ENCODE results near the gene BTBD17. TPM values are rescaled to one million over a fixed set of nuclear protein-coding genes. Genes with fewer than 3 reads are reported as not detected.
"Not testable (repeated sequence)": the region's sequence is repeated elsewhere in the genome, so short reads cannot be mapped to it uniquely, and the experiment has no call there.

BTBD17 gene
- total and polyA plus RNA-seq, 10 of the 15 experiments (the other 5 are each of a cell fraction or from before 2014, with no cell fraction given): not detected

DNA sequence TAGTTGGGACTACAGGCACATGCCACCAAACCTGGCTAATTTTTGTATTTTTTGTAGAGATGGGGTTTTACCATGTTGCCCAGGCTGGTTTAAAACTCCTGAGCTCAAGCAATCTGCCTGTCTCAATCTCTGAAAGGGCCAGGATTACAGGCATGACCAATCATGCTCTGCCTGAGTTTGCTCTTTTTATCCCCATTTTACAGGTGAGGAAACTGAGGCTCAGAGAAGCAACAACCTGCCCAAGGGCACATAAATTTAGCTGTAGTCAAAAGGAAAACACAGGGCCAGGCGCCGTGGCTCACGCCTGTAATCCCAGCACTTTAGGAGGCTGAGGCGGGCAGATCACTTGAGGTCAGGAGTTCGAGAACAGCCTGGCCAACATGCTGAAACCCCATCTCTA lies 43.6 kb upstream of the BTBD17 start:
- H3K9ac ChIP-seq (ENCODE audit: control insufficient read depth, insufficient read depth, low read length); H3K4me3 ChIP-seq; H3K36me3 ChIP-seq (ENCODE audit: control insufficient read depth in 2 of 2, insufficient read depth in 2 of 2, low read length in 1 of 2); H3K4me2 ChIP-seq (ENCODE audit: control insufficient read depth, insufficient read depth); POLR2A ChIA-PET; BruUV-seq (replicated peaks); DNase-seq (ENCODE audit: low read depth, low spot score); in situ Hi-C loops (cut with MboI); intact Hi-C loops (cut with micrococcal nuclease; ENCODE audit: unreplicated experiment); FAIRE-seq; H2AFZ ChIP-seq (ENCODE audit: control insufficient read depth, low read depth, low read length); RAD21 ChIA-PET (ENCODE audit: unreplicated experiment); H3K27ac ChIP-seq (ENCODE audit: control insufficient read depth, insufficient read depth); H3K9me3 ChIP-seq (replicated peaks; ENCODE audit: control insufficient read depth, insufficient read depth, low read length); H4K20me1 ChIP-seq (ENCODE audit: control insufficient read depth, insufficient read depth); H3K4me1 ChIP-seq (ENCODE audit: control insufficient read depth, insufficient read depth, low read length); H3K79me2 ChIP-seq (ENCODE audit: control insufficient read depth, insufficient read depth, low read length); H3K27me3 ChIP-seq (replicated peaks in 1 of 2; ENCODE audit: control insufficient read depth in 2 of 2, insufficient read depth in 2 of 2, low read length in 1 of 2); ATAC-seq: not testable (repeated sequence)
- ChIA-PET SMC1A (ENCODE audit: uncharacterized antibody, unreplicated experiment) (interaction anchor here (0.8 to 1.4 kb wide), 2 partner anchors 11 to 39 kb away, joined by 3 read pairs; no protein-coding TSS in a partner anchor), CTCF (interaction anchor here (1.0 to 1.5 kb wide), 2 partner anchors 26 to 36 kb away, joined by 3 read pairs; no protein-coding TSS in a partner anchor)
- 33% methylated on average over 5 of the region's 5 CpGs for WGBS (ENCODE audit: insufficient coverage, insufficient replicate concordance, low lambda C conversion rate, missing lambda C conversion rate)

DNA sequence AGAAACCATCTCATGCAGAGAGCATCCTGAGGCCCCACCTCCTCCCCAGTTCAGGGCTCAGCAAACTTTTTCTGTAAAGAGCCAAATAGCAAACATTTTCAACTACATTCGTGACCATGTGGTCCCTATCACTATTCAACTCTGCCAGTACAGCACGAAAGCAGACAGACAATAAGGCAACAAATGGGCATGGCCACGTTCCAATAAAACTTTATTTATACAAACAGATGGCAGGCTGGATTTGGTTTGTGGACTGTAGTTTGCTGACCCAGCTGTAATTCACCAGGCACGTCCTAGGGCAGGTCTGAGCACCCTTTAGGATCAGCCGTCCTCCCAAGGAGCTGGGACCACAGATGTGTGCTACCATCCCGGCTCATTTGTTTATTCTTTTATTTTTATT lies 43.1 kb upstream of the BTBD17 start:
- H3K27me3 ChIP-seq (replicated peaks in 1 of 2; ENCODE audit: control insufficient read depth in 2 of 2, insufficient read depth in 2 of 2, low read length in 1 of 2): no peaks in the 10 kb centered on the region; a peak in 1 of 4 replicates
- no peak overlapping the region for H2AFZ ChIP-seq (ENCODE audit: control insufficient read depth, low read depth, low read length)
- no peak overlapping the region for H3K4me3 ChIP-seq
- in situ Hi-C loops (cut with MboI) (no loop called here), intact Hi-C loops (cut with micrococcal nuclease; ENCODE audit: unreplicated experiment) (no loop called here)
- ChIA-PET RAD21 (ENCODE audit: unreplicated experiment) (no interaction called here), SMC1A (ENCODE audit: uncharacterized antibody, unreplicated experiment) (interaction anchor here (1.4 kb wide), 1 partner anchor 12 kb away, joined by 3 read pairs; no protein-coding TSS in a partner anchor), CTCF (interaction anchor here (1.0 kb wide), 2 partner anchors 26 to 36 kb away, joined by 3 to 6 read pairs; no protein-coding TSS in a partner anchor), POLR2A (no interaction called here)
- H3K27ac ChIP-seq (ENCODE audit: control insufficient read depth, insufficient read depth): no peak overlapping the region
- no peak overlapping the region for H3K4me2 ChIP-seq (ENCODE audit: control insufficient read depth, insufficient read depth)
- no peaks in the 10 kb centered on the region for H3K36me3 ChIP-seq (ENCODE audit: control insufficient read depth in 2 of 2, insufficient read depth in 2 of 2, low read length in 1 of 2)
- WGBS (ENCODE audit: insufficient coverage, insufficient replicate concordance, low lambda C conversion rate, missing lambda C conversion rate): 4% methylated on average over 6 of the region's 6 CpGs
- DNase-seq (ENCODE audit: low read depth, low spot score): no peak
- no peaks in the 10 kb centered on the region for H4K20me1 ChIP-seq (ENCODE audit: control insufficient read depth, insufficient read depth)
- no TSS peak for BruUV-seq (replicated peaks)
- H3K9me3 ChIP-seq (replicated peaks; ENCODE audit: control insufficient read depth, insufficient read depth, low read length): no peaks in the 10 kb centered on the region
- no peaks in the 10 kb centered on the region for H3K4me1 ChIP-seq (ENCODE audit: control insufficient read depth, insufficient read depth, low read length)
- no peaks in the 10 kb centered on the region for H3K79me2 ChIP-seq (ENCODE audit: control insufficient read depth, insufficient read depth, low read length)
- TF ChIP-seq, protein P1, sequence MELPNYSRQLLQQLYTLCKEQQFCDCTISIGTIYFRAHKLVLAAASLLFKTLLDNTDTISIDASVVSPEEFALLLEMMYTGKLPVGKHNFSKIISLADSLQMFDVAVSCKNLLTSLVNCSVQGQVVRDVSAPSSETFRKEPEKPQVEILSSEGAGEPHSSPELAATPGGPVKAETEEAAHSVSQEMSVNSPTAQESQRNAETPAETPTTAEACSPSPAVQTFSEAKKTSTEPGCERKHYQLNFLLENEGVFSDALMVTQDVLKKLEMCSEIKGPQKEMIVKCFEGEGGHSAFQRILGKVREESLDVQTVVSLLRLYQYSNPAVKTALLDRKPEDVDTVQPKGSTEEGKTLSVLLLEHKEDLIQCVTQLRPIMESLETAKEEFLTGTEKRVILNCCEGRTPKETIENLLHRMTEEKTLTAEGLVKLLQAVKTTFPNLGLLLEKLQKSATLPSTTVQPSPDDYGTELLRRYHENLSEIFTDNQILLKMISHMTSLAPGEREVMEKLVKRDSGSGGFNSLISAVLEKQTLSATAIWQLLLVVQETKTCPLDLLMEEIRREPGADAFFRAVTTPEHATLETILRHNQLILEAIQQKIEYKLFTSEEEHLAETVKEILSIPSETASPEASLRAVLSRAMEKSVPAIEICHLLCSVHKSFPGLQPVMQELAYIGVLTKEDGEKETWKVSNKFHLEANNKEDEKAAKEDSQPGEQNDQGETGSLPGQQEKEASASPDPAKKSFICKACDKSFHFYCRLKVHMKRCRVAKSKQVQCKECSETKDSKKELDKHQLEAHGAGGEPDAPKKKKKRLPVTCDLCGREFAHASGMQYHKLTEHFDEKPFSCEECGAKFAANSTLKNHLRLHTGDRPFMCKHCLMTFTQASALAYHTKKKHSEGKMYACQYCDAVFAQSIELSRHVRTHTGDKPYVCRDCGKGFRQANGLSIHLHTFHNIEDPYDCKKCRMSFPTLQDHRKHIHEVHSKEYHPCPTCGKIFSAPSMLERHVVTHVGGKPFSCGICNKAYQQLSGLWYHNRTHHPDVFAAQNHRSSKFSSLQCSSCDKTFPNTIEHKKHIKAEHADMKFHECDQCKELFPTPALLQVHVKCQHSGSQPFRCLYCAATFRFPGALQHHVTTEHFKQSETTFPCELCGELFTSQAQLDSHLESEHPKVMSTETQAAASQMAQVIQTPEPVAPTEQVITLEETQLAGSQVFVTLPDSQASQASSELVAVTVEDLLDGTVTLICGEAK (IDR thresholded peaks at IDR 0.05; ENCODE audit: borderline replicate concordance): peak; percentile 78
- no peak for TF ChIP-seq ATF3 (IDR thresholded peaks at IDR 0.05; ENCODE audit: borderline replicate concordance, extremely low read depth, low read depth, low read length)
- no peak for ATAC-seq
- no peak for FAIRE-seq
- no peak overlapping the region for H3K9ac ChIP-seq (ENCODE audit: control insufficient read depth, insufficient read depth, low read length)

All from GM12878 (cell line).